HG03354 (cell line): ENCODE results near the gene IL20RA.

ENCODE experiments used
- ATAC-seq: cut with Tn5 transposase; IDR thresholded peaks from one replicate; pipeline ENCODE4 v1.9.1; 2021; ENCODE audit warnings: mild to moderate bottlenecking; ENCODE audit not compliant: unreplicated experiment, poor library complexity, severe bottlenecking

The IL20RA gene

DNA sequence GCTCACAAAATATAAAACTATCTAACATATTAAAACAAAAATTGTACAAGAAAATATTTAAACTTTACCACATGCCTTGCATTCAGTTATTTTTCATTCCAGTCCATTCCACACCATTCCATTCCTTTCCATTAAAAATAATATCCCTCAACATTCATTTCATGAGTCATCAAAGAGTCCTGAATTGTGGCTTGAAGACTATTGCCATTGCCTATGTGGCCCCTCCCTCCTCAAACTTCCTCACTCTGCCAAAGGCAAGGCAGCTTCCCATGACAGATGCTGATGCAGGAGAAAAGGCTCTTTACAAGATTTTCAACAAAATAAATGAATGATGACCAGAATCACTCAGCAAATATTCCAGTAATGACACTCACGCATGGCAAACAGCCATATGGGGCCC, 31.7 kb downstream of the IL20RA start:
- no peak for ATAC-seq

DNA sequence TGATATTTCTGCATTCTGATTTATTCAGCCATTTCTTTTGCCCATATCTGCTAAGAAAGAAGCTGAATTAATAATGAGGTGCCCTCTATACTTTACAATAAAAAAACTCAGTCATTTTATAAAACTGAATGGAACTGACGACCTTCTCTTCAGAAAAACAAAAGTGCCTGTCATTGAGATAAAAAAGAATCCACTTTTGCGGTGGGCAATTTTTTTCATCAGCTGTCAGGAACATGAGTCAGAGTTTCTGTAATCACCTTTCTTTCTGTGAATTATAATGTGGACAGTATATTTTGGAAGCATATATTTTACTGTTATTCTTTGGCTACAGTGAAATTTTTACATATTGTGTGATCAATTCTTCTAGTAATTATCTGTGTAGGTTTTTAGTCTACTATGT, 33.4 kb downstream of the IL20RA start:
- no peak for ATAC-seq

DNA sequence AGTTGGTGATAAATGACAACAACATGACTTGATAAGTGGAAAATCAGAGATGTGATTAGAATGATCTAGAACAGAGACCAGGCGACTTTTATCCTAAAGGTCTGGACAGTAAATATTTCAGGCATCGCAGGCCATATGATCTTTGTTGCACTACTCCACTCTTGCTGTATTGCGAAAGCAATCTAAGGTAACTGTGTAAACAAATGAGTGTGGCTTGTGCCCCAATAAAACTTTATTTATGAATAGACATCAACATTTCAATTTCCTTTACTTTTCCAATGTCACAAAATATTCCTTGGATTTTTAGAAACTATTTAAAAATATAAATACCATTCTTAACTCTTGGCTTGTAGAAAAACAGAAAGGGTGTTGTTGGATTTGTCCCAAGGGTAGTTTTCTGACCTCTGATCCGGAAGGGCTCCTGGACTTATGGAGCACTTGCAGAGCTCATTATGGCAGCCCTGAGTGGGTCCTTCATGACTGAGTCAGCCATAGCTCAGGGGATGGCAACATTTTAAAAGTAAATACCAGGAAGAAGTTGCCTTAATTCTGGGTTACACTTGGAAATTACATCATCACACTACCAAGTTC, 34.5 kb downstream of the IL20RA start:
- no peak for ATAC-seq

GRCh38 chr6:137008204-137008603, 36.6 kb downstream of the IL20RA start:
- ATAC-seq, result no peak

- ATAC-seq, result no peak
Measured at GRCh38 chr6:137006056-137006455, 38.7 kb downstream of the IL20RA start.

DNA sequence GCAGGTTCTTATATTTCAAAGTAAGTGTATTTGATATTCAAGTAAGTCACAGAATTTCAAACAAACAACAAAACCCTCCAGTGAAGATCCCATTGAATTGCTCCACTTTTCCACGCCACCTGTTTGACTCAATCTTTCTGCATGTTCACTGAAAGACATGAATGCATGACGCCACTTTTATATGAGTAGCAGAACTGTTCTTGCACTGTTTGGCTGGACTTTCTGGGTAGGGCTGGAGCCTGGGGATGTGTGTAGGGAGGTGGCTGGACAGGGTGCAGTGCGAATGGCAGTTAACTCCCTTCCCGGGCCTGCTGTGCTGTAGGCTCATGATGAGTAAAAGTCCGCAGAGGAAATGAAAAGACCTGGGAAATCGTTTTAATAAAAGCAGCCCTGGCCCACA, 39.7 kb downstream of the IL20RA start:
- no peak for ATAC-seq

- ATAC-seq, result no peak
Measured at GRCh38 chr6:137002505-137002904, 42.3 kb downstream of the IL20RA start.

- ATAC-seq, result no peak
Measured at GRCh38 chr6:137001977-137002302, 42.8 kb downstream of the IL20RA start.

GRCh38 chr6:137001299-137001976, 43.3 kb downstream of the IL20RA start:
- no peak for ATAC-seq

DNA sequence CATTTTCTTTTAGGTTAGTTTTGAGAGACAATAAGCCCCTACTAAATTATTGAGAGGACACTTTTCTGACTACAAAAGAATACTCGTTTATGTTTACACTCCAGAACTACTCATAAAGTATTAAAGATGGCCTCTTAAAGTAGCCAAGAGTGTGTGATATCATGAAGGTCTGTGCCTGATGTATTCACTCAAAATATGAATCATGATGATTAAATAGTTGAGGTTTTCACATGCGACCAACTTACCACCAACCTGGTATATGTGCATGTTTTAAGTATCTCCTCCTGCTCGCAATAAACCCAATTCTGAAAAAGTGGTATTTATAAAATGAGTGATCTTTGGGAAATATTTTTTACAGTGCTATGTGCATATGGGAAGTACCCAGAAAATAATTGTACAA, 43.9 kb downstream of the IL20RA start:
- ATAC-seq, result no peak

- no peak for ATAC-seq
Measured at GRCh38 chr6:136995521-136995920, 49.2 kb downstream of the IL20RA start.

- ATAC-seq, result no peak
Measured at GRCh38 chr6:136994782-136995181, 50.0 kb downstream of the IL20RA start.

GRCh38 chr6:136992113-136992512, 52.7 kb downstream of the IL20RA start:
- no peak for ATAC-seq

GRCh38 chr6:136991646-136992045, 53.1 kb downstream of the IL20RA start:
- no peak for ATAC-seq

- ATAC-seq, result no peak
Measured at GRCh38 chr6:136990754-136991153, 54.0 kb downstream of the IL20RA start.

GRCh38 chr6:136990242-136990578, 54.6 kb downstream of the IL20RA start:
- no peak for ATAC-seq

DNA sequence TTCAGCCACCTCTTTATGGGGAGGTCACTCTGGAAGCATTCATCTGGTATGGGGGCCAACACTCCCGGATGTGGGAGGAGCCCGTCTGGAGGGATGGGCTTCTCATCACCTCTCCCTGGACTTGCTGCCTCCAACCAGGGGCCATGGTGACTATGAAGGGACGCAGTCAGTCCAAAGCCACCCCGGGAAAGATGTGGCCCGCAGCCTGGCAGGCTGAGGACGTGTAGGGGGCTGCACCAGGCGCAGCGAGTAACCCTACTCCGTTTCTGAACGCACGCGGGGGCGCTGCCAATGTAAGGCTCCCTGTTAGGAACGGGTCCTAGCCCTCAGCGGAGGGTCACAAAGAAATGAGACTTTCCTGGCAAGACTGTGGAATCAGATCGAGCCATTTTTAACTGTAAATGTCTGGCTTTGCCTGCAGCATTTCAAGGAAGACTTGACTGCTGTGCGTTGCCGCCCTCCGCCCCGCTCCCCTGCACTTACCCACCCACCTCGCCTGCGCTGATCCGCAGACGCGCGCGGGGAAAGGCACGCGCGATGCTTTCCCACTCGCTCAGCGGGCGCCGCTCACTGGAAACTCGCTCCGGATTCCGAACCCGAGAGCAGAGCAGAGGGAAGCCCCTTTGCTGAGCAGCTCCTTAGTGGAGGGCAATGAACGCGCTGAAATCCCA, 55.1 kb downstream of the IL20RA start:
- ATAC-seq, result no peak

- no peak for ATAC-seq
Measured at GRCh38 chr6:136987526-136987925, 57.2 kb downstream of the IL20RA start.

DNA sequence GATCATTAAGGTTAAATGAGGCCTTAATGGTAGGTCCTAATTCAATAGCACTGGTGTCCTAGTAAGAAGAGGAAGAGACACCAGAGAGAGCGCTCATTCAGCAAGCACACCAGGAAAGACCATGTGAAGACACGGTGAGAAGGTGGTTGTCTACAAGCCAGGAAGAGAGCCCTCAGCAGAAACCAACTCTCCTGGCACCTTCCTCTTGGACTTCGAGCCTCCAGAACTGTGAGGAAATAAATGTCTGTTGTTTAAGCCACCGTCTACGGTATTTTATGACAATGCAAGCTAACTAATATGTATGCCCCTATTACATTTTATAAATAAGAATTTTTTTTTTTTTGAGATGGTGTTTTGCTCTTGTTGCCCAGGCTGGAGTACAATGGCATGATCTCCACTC, 59.3 kb downstream of the IL20RA start:
- no peak for ATAC-seq

GRCh38 chr6:136984578-136984977, 60.2 kb downstream of the IL20RA start:
- ATAC-seq, result no peak

DNA sequence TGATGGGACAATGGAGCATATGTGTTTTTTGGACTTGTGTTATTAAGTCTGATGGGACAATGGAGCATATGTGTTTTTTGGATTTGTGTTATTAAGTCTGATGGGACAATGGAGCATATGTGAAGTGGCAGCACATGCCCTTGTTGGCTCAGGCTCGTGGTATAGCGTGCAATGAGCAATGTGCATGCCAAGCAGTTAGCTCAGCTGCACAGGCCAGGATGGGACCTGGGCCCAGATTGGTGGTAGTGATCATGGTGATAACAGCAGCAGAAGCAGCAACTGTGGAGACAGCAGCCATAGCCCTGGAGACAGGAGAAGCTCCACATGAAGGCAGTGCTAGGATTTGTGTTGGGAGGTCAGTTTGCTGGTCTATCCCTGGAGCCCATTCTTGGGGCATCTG, 61.1 kb downstream of the IL20RA start:
- no peak for ATAC-seq

DNA sequence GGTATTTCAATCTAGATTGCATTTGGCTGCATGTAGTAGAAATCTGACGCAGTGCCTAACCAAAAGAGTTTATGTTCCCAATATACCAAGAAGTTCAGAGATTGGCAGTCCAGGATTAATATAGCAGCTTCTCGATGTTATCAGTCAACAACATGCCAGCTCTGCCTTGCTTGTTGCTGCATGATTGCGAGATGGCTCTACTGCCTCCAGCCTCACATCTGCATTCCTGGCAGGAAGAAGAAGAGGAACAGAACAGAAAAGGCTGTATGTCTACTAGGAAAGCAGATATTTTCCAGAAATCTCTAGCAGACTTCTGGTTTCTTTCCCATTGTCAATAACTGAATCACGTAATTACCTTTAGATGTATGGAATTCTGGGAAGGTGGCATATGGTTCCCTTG, 61.8 kb downstream of the IL20RA start:
- no peak for ATAC-seq
